GM12801 (cell line): Measurements from ENCODE around the gene UNC79.

ENCODE experiments used
- CTCF ChIP-seq: IDR thresholded peaks from one replicate; pipeline ENCODE4 v1.5.1; 2011; ENCODE audit warnings: control low read depth; ENCODE audit not compliant: insufficient read length; ENCODE audit errors: extremely low read depth

UNC79 gene

GRCh38 chr14:93747102-93747501, 316.4 kb downstream of the UNC79 start:
- no peak for TF ChIP-seq CTCF

- no peak for TF ChIP-seq CTCF
Measured at GRCh38 chr14:93747560-93747959, 316.8 kb downstream of the UNC79 start.

GRCh38 chr14:93748208-93749075, 317.7 kb downstream of the UNC79 start:
- TF ChIP-seq CTCF = no peak

GRCh38 chr14:93749076-93749420, 318.3 kb downstream of the UNC79 start:
- TF ChIP-seq CTCF = no peak

- no peak for TF ChIP-seq CTCF
Measured at GRCh38 chr14:93751946-93752655, 321.4 kb downstream of the UNC79 start.

GRCh38 chr14:93752980-93753561, 322.3 kb downstream of the UNC79 start:
- no peak for TF ChIP-seq CTCF

GRCh38 chr14:93753647-93754046, 322.9 kb downstream of the UNC79 start:
- TF ChIP-seq CTCF = no peak
